Measurements from ENCODE around the gene CPN2. TPM values are rescaled to one million over a fixed set of nuclear protein-coding genes. Genes with fewer than 3 reads are reported as not detected.

Gene CPN2
- total RNA-seq, 1 donor = not detected

DNA sequence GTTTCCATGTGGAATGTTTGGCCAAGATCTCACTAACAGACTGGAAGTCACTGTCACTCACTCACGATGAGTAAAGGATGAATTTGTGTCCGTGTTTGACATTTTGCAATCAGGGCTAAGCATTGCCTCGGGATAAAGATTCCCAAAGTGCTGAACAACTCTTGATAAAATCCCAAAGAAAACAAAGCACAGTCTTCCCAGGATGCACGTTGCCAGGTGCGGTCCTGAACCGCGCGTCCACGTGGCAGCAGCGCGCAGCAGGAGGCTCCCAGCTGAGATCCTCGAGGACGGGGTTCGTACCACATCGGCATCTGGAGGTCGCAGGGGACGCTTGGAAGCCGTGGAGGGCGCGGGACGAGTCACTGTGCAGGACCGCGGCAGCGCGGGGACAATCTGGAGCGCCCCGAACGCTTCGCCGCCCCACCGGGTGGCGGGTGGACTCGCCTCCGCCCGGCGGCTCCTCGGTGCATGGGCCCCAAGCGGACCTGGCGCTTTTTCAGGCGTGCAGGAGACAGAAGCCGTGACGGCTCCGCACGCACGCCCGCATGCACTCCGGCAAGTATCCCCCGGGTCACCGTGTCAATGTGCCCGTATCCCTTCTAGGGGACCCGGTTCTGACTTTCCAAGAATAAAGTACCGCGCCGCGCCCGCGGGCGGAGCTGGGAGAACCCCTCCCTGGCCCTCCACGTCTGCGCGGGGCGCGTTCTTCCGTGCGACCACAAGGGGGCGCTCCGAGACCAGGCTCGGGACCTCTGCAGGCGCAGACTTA, 17.7 kb downstream of the CPN2 start:
- peak; percentile 40 for DNase-seq (ENCODE audit: low read depth)
- peak overlapping the region; percentile 69 for H3K4me3 ChIP-seq (ENCODE audit: low read depth, low read length)
- TF ChIP-seq, protein P1, sequence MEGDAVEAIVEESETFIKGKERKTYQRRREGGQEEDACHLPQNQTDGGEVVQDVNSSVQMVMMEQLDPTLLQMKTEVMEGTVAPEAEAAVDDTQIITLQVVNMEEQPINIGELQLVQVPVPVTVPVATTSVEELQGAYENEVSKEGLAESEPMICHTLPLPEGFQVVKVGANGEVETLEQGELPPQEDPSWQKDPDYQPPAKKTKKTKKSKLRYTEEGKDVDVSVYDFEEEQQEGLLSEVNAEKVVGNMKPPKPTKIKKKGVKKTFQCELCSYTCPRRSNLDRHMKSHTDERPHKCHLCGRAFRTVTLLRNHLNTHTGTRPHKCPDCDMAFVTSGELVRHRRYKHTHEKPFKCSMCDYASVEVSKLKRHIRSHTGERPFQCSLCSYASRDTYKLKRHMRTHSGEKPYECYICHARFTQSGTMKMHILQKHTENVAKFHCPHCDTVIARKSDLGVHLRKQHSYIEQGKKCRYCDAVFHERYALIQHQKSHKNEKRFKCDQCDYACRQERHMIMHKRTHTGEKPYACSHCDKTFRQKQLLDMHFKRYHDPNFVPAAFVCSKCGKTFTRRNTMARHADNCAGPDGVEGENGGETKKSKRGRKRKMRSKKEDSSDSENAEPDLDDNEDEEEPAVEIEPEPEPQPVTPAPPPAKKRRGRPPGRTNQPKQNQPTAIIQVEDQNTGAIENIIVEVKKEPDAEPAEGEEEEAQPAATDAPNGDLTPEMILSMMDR (IDR thresholded peaks at IDR 0.05; ENCODE audit: insufficient read depth, low read length) = peak; percentile 96

DNA sequence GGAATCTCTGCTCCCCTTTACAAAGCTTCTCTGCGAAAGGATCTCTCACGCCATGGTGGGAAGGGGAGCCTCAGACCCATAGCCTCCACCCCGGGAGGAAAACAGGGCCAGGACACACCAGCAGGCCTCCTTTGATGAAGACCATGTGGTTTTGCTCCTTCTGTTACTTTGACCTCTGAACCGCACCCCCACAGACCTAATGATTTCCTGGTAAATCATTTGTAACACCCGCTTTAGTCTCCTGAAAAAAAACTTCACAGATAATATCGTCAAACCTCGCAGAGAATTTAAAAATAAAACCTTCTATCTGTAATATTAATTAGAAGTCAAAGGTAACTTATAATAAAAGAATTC, 18.3 kb downstream of the CPN2 start:
- no peak overlapping the region for H3K4me3 ChIP-seq (ENCODE audit: low read depth, low read length)
- TF ChIP-seq, protein P1 (IDR thresholded peaks at IDR 0.05; ENCODE audit: insufficient read depth, low read length) = no peak
- DNase-seq (ENCODE audit: low read depth) = no peak

- TF ChIP-seq, protein P1 (IDR thresholded peaks at IDR 0.05; ENCODE audit: insufficient read depth, low read length) = no peak
- DNase-seq (ENCODE audit: low read depth) = peak; percentile 74
- no peak overlapping the region for H3K4me3 ChIP-seq (ENCODE audit: low read depth, low read length)
Observed at GRCh38 chr3:194330579-194330978, 20.5 kb downstream of the CPN2 start.

DNA sequence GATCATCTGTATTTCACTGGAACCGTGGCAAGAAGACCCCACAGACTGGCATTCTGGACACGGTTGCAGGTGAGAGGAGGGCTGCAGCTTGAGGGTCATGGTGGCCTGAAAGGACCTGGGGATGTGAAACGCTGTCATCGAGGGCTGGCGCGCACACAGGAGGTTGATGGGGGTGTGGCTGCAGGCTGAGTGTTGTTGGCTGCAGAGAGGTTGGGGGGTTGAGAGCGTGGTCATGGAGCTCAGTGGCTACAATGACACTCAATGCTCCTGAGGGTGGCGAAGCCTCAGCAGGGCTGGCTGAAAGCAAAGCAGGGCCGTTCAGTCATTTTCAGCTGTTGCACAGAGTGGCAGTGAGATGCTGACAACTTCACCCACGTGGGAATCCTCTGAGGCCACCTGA, 21.0 kb downstream of the CPN2 start:
- H3K4me3 ChIP-seq (ENCODE audit: low read depth, low read length) = no peak overlapping the region
- TF ChIP-seq, protein P1 (IDR thresholded peaks at IDR 0.05; ENCODE audit: insufficient read depth, low read length) = no peak
- no peak for DNase-seq (ENCODE audit: low read depth)

- no peak for DNase-seq (ENCODE audit: low read depth)
- TF ChIP-seq, protein P1 (IDR thresholded peaks at IDR 0.05; ENCODE audit: insufficient read depth, low read length) = no peak
- H3K4me3 ChIP-seq (ENCODE audit: low read depth, low read length) = no peak overlapping the region
Observed at GRCh38 chr3:194329583-194329965, 21.6 kb downstream of the CPN2 start.

- H3K4me3 ChIP-seq (ENCODE audit: low read depth, low read length) = no peak overlapping the region
- TF ChIP-seq, protein P1 (IDR thresholded peaks at IDR 0.05; ENCODE audit: insufficient read depth, low read length) = no peak
- DNase-seq (ENCODE audit: low read depth) = no peak
Observed at GRCh38 chr3:194328942-194329582, 22.1 kb downstream of the CPN2 start.

All from fibroblast of the aortic adventitia (primary cell).